ACHN (cell line): ENCODE results near the gene PRRG4.
"Not testable (repeated sequence)": the region's sequence is repeated elsewhere in the genome, so short reads cannot be mapped to it uniquely, and the experiment has no call there.

Experiments used
- DNase-seq: peaks from one replicate; pipeline ENCODE4 v3.0.0-alpha.2; 2015
- in situ Hi-C: cut with HindIII; loops from 2 replicates; pipeline ENCODE4 v1.10.0; 2017; ENCODE audit warnings: low sequenced_read_pairs, low pct_ligation_motif_present, low pct_unique_long_range_greater_than_20kb

PRRG4 gene

DNA sequence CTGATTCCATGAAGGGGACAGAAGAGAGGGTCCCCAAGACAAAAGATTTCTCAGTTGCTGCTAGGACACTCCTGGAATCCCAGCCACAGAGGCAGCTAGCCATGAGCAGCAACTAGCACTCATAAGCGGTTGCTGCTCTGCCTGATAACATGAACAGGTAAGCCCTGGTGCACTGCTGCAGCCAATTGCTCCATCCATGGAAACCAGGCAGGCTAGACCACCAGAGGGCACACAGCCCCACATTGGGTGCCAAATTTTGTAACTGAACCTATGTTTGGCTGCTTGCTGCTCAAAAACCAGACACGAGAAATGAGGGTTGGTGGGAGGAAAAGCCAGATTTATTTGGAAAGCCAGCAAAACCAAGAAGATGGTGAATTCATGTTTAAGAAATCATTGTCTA is 40.9 kb downstream of the PRRG4 start:
- DNase-seq: peak; percentile 13
- in situ Hi-C loops: no loop called here

- DNase-seq: no peak
- in situ Hi-C loops: no loop called here
Observed at GRCh38 chr11:32874132-32874531, 44.4 kb downstream of the PRRG4 start.

DNA sequence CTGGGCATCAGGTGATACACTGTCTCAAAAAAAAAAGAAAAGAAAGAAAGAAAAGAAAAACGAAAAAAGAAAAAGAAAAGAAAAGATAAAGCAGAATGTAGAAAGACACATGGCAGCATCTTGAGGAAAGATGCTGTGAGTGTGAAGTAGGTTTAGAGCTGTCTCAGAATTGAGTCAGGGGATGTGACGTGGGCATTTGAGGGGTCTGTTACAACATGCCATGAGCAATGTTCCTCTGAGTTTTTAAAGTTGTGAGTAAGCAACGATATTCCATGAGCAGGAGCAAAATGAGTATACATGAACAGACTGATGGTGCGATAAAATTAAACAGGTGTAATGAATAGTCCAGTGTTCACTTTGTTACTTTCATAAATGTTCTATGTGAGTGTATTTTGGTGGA is 51.6 kb downstream of the PRRG4 start:
- DNase-seq: no peak
- in situ Hi-C loops: no loop called here

DNA sequence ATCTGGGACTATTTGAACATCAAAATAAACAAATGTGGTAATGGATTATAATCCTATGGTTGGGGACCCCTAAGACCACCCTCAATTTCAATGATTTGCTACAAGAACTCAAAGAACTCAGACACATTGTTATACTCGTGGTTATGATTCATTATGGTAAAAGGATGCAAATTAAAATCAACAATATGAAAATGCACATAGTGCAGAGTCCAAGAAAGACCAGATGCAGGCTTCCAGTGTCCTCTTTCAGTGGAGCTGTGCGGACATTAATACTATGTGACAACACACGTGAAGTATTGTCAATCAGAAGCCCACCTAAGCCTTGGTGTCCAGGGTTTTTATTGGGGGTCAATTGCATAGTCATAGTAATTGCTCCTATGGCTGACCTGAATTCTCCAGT is 53.7 kb downstream of the PRRG4 start:
- DNase-seq: no peak
- in situ Hi-C loops: no loop called here

DNA sequence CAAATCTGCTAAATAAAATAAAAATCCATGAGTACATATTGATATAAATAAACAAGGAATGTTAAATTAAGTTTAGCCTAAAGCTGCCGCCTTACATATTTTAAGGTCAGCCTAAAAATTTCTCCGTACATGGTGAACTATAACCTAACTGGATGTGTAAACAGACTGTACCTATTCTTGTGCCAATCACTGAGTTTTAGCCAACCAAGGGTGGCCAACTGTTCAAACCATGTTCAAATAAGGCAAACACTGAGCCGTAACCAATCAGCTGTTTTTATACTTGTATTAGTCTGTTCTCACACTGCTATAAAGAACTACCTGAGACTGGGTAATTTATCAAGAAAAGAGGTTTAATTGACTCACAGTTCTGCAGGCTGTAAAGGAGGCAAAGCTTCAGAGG is 54.3 kb downstream of the PRRG4 start:
- in situ Hi-C loops: no loop called here

GRCh38 chr11:32884770-32885384 is 55.1 kb downstream of the PRRG4 start:
- peak; percentile 26 for DNase-seq
- in situ Hi-C loops: no loop called here

More for the DNA sequence above, 54.3 kb downstream of the PRRG4 start:
- DNase-seq: no peak

DNA sequence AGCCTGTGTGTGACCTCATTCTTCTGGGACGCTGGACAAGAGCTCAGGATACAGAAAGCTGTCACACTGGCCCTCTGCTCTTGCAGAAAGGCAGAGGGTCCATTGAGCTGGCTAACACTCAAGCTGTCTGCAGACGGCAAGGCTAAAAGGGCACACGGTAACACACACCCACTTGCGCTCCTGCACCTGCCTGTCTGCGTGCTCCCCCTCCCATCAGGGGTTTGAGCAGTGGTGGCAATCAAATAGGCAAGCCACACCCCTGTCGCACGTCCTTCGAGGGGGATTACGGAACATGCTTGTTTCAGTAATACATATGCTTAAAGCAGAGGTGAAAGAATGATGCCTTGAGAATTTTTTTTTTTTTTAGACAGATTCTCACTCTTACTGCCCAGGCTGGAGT is 55.8 kb downstream of the PRRG4 start:
- DNase-seq: no peak
- in situ Hi-C loops: no loop called here

GRCh38 chr11:32886180-32886579 is 56.5 kb downstream of the PRRG4 start:
- DNase-seq: no peak
- in situ Hi-C loops: no loop called here

DNA sequence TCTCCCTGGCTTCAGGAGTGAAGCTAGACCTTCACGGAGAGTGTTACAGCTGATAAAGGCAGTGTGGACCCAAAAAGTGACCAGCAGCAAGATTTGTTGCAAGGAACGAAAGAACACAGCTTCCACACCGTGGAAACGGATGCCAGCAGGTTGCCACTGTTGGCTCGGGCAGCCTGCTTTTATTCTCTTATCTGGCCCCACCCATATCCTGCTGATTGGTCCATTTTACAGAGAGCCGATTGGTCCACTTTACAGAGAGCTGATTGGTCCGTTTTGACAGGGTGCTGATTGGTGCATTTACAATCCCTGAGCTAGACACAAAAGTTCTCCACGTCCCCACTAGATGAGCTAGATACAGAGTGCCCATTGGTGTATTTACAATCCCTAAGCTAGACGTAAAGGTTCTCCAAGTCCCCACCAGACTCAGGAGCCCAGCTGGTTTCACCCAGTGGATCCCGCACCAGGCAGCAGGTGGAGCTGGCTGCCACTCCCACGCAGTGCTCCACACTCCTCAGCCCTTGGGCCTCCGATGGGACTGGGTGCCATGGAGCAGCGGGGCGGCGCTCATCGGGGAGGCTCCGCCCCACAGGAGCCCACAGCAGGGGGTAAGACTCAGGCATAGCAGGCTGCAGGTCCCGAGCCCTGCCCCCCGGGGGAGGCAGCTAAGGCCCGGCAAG is 58.1 kb downstream of the PRRG4 start:
- in situ Hi-C loops, DNase-seq: not testable (repeated sequence)

- in situ Hi-C loops, DNase-seq: not testable (repeated sequence)
Observed at GRCh38 chr11:32888384-32888710, 58.6 kb downstream of the PRRG4 start.

GRCh38 chr11:32888805-32889204 is 59.1 kb downstream of the PRRG4 start:
- in situ Hi-C loops: no loop called here
- DNase-seq: no peak

DNA sequence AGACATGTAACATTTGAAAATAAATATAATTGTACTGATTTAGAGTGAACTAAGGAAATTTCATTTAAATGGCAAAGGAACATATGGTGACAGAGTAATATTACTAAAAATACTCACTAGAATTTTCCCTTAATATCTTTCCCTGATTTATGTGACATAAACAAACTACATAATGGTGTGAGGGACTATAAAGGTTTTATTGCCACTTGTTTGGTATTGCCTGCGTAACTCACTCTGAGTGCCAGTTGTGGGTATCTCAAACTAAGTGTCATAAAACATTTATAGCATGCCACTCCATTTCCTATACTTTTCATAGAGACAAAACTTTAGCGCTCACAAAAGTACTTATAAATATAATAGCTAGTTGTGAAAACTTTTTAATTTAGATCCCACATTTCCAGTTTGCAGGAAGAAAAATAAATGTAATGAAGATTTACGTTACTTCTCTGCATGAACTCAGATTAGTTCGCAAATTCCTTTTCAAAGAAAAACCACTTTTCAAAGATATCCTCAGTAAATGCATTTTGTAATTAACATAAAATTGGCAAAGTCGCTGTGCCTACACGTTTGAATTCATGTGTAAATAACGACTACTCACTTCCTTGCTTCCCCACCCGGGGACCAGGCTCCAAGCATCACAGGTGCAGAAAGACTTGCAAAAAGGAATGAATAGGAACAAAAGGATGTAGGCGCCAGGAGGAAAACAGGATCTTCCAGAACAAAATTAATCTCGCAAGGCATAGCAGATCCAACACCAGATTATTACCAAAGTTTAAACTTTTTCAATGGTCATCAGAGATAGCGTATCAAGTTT is 61.3 kb downstream of the PRRG4 start:
- in situ Hi-C loops: no loop called here
- no peak for DNase-seq

GRCh38 chr11:32891657-32892354 is 62.1 kb downstream of the PRRG4 start:
- in situ Hi-C loops: no loop called here
- DNase-seq: no peak

DNA sequence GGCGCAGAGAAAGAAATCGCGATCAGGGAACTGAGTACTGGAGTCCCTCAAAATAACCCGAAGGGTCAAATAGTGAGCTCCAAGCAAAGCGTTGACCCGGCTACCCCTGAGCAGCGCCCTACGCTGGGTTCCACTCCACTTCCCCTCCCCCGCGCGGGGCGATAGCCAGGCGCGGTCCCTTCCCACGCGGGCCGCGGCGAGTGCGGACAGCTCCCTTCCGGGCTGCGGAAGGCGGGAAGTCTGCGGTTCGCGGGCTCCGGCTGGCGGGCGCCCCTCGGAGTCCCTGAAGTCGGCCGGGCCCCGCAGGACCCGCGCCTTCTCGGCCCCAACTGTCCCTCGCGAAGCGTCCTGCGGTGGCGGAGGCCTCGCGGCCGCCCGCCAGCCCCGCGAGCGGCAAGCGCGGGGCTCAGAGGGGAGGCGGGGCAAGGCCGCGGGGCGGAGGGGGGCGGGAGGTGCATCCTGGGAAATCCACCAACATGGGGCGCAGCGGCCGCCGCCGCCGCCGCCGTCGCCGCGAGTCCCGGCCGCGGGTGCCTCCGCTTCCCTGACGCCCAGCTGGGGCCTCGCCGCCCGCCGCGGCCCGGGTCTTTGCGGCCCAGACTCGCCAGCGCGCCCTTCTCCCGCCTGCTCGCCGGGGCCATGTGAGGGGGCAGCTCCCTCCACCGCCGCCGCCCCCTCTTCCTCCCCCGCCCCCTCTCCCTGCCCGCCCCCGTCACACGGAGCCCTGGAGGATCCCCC is 62.8 kb downstream of the PRRG4 start, which contains the start of gene QSER1:
Gene QSER1, plus strand, starts transcription at position 457 of the 738 bp plus-strand sequence. CDS start 315 bp downstream, outside the sequence.
- peak; percentile 68 for DNase-seq
- in situ Hi-C loops: no loop called here

GRCh38 chr11:32893093-32893342 is 63.3 kb downstream of the PRRG4 start:
- in situ Hi-C loops: no loop called here
- DNase-seq: no peak

DNA sequence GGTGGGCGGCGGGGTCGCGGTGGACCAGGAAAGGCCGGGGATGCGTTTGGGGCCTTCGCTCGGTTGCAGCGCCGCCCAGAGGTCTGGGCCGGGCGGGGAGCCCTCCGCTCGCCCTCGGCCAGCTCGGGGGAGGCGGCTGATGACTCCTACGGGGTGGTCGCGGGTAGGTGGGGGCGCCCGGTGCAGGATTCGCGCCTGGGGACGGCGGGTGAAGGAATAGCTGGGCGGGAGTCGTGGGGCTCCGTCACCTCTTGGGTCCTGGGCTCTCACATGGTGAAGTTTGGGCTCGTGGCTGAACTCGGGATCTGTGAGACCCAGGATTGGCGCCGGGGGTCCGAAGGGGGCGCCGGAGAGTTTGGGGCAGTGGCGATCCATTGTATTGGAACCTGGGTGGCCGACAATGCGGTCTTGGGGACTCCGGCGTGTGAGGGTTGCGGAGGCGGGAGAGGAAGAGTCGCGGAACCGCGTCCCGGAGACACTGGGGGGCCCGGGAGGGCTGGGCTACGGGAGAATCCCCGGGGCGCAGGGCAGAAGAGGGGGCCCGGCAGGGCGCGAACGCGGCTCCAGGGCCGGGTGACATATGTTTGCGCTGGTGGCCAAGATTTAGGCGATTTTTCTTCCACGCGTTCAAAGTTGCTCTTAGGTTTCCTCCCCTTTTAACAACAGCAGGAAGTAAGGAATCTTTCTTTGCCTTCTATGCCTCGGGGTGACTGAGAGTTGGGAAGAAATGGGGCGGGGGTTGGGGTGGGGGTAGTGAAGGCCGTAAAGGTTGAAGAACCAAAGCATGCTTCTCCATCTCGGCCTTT is 63.8 kb downstream of the PRRG4 start:
- in situ Hi-C loops: no loop called here
- DNase-seq: peak; percentile 55

GRCh38 chr11:32894149-32894827 is 64.6 kb downstream of the PRRG4 start:
- in situ Hi-C loops: no loop called here
- DNase-seq: peak; percentile 89
